NCI-H2081 treated with DMSO at 0.1 percent for 48 hours (cell line): ENCODE data around the gene FLYWCH1.
"Not testable (repeated sequence)": the region's sequence is repeated elsewhere in the genome, so short reads cannot be mapped to it uniquely, and the experiment has no call there.

Source experiments
- DNase-seq: peaks from one replicate; lab custom pipeline; 2025; lab: John Stamatoyannopoulos, UW

Gene FLYWCH1

DNA sequence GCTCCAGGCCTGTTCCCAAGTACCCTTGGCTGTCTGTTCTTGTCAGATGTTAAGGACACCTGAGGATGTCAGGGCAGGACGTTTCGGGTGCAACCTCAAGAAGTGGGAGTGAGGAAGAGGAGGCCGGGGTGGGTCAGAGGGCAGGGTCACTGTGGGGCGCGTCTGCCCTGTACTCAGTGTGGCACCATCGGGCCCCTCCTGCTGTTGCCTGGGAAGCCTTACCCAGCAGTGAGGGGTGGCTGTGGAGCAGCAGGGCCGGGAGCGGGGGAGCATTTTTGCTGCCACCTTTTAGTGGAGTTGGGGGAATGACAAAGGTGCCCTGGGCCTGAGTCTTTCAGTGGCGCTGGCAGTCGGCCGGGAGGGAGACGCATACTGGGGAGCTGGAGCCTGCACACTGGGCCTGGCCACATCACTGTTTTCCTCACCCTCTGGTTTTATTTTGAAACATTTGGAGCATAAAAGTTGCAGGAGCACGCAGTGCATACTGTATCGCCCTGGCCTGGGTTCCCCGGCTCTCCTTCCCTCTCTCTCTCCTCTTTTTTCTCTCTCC, 11.1 kb upstream of the FLYWCH1 start:
- no peak for DNase-seq

DNA sequence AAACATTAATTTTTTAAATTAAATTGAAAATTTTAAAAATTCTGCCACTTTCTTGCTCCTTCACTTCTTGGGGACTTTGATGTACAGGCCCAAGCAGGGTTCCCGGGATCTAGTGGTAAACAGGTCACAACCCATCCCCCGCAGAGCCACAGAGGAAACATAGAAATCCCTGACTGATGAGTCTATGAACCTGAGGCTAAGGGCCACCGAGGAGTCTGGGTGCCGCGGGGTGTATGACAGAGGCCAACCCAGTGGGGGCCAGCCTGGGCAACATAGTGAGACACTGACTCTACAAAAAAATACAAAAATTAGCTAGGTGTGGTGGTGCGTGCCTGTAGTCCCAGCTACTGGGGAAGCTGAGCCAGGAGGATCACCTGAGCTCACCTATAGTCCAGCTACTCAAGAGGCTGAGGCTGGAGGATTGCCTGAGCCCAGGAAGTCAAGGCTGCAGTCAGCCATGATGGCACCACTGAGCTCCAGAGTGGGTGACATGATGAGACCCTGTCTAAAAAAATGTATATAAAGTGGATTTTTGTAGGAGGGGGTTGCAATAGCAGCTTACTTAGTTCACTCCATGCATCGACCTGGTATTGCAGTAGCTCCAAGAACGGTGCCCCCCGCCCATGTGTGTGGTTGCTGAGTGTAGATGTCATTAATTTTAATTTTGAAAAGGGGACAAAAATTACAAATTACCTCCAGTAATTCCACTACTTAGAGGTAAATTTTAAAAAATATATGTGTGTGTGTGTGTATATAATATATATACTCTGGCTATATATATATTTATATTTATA, 9.2 kb upstream of the FLYWCH1 start:
- no peak for DNase-seq

DNA sequence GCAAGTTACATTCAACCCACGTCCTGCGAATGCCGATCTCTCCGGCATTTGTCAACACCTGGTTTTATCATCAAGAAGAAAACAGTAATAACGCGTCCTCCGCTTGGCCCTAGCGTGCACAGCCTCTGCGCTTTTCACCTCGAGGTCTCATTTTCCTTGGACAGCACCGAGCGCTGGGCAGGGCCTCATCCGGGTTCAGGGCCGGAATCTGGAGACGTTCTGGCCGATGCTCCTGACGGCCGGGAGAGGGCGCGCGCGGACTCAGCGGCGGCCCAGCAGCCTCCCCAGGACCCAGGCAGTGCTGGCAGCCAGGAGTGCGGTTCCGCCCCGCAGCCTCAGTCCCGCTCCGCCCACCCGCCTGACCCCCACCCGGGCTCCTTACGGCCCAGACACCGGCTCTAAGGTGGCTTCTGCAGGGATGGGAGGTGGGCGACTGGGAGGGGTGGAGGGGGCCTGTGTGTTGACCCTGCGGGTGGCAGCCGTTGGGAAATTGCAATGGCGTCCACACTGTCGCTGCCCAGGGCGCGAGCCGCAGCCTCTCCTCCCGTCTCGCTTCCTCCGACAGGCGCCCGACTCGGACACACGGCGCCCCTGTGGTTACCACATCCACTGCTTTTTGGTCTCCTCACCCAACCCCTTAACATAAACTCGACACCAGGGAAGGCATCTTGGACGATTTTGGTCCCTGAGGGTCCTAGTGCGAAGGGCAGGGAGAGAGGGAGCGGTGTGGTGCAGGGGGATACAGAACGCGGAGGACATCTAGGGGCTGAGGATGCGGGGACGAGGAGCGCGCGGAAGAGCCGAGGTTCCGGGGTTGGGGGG, 7.4 kb upstream of the FLYWCH1 start:
- peak; percentile 44 for DNase-seq

DNA sequence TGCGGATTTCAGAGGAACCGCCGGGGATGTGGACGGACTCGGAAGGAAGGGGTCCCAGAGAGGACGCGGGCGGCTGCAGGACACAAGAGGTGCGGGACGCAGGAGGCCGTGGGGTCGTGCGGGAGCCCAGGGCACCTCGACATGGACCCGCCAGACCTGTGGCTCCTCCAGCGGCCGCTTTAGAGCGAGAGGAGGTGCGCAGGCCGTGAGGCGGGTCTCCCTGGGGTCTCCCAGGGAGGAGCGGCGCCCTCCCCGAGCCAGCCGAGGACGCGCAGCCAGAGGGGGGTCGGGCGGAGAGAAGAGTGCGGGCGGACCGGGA, 6.8 kb upstream of the FLYWCH1 start:
- no peak for DNase-seq

DNA sequence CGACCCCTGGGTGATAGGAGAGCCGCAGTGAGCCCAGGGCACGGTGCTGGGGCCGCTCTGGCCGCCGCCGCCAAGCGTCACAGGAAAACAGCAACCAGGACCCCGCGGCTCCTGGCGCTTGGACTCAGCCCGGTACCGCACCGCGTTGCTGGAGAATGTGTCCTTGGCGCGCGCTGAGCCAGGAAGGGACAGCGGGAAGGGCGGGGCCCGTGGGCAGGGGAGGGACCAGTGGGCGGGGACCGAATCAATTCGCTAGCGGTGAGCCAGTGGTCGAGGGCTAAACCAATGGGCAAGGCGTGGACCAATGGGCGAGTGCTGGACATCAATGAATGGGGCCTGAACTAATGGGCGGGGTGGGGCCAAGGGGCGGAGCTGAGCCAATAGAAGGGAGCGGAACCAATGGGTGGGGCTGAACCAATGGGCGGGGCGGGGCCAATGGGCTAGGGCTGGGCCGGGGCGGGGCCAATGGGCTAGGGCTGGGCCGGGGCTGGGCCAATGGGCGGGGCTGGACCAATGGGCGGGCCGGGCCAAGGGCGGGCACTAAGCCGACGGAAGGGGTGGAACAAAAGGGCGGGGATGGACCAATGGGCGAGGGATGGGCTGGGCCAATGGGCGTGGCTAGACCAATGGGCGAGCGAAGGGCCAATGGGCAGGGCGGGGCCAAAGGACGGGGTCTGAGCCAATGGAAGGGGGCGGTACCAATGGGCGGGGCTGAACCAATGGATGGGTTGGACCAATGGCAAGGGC, 6.3 kb upstream of the FLYWCH1 start:
- peak; percentile 90 for DNase-seq

DNA sequence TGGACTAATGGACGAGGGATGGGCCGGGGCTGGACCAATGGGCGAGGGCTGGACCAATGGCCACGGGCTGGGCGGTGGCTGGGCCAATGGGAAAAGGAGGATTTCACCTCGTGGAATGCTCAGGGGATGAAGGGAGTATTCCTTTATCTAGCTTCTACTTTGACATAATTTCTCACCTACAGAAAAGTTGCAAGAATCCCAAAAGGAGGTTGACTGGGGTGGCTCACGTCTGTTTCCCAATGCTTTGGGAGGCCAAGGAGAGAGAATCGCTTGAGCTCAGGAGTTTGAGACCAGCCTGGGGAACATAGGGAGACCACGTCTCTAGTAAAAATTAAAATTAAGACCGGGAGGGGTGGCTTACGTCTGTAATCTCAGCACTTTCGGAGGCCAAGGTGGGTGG, 5.7 kb upstream of the FLYWCH1 start:
- no peak for DNase-seq

DNA sequence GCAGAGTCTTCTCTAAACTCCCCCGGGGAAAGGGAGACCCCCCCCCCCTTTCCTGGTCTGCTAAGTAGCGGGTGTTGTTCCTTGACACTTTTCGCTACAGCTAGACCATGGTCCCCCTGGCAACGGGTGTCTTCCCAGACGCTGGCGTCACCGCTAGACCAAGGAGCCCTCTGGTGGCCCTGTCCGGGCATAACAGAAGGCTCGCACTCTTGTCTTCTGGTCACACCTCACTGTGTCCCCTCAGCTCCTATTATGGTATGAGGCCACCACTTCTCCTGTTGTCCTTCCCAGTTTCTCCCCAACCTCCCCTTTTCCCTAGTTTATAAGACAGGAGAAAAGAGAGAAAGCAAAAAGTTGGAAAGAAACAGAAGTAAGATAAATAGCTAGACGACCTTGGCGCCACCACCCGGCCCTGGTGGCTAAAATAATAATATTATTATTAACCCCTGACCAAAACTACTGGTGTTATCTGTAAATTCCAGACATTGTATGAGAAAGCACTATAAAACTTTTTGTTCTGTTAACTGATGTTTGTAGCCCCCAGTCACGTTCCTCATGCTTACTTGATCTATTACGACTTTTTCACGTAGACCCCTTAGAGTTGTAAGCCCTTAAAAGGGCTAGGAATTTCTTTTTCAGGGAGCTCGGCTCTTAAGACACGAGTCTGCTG, 4.5 kb upstream of the FLYWCH1 start:
- not testable (repeated sequence) for DNase-seq

DNA sequence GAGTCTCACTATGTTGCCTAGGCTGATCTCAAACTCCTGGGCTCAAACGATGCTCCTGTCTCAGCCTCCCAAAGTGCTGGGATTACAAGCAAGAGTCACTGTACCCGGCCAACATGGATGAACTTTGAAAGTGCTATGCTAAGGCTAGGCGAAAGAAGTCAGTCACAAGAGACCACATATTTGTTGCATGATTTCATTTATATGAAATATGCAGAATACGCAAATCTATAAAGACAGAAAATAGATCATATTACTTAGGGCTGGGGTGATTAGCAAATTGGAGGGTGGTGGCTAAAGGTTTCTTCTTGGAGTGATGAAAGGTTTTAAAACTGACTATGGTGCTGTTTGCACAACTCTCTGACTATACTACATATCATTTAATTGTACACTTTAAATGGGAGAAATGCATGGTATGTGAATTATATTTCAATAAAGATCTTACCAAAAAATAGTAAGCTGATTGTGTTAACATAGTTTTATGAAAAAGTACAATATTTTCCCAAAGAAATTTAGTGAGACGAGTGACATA, 1.2 kb upstream of the FLYWCH1 start:
- no peak for DNase-seq

DNA sequence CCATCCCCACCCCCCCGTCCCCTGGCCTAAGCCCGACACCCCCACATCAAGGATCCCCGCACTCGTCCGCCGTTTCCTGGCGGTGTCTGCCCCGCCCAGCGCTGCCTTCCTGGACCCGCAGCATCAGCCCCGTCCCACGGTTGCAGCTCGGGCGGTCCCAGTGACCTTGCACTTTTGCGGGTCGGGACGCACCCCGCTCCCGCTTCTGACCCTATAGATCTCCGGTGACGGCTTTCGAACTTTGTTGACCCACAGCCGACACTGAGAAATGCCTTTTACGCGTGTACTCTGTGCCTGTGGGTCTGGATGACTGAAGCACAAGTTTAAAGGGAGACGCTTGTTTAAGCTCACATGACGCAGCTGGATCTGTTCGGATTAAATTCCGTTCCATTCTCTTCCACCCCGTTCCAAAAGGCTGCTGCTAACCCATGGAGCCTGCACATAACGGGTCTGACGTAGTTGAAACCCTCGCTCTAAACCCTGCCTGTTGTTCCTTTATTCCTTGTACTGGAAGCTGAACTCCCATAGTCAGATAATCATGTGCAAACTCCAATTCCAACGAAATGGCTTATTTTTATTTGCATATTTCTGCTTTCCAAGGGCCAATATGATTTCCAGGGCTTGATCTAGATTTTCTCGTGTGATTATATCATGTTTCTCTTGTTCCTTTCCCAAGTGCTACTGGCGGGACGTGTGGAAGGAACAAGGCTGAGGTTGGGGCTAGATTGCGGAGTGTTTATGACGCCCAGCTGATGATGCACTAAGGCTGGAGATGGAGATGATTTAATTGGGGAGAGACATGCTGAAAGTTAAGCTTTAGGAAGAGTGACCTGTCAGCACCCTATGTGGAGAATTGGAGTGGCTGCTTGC, 834 bp downstream of the FLYWCH1 start:
- no peak for DNase-seq

DNA sequence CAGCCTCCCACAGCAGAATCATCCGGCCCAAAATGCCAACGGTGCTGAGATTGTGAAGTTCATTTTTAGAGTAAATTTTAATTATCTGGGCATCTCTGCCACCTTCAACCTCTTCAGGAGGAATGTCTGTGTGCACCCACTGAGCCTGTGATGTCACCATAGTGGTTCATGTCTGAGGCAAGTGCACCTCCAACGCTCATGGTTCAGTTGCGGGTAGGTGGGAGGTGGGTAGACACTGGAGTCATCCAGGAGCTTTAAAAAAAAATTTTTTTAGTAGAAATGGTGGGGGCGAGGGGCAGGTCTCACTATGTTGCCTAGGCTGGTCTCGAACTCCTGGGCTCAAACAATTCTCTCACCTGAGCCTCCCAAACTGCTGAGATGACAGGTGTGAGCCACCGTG, 1.9 kb downstream of the FLYWCH1 start:
- DNase-seq: no peak

DNA sequence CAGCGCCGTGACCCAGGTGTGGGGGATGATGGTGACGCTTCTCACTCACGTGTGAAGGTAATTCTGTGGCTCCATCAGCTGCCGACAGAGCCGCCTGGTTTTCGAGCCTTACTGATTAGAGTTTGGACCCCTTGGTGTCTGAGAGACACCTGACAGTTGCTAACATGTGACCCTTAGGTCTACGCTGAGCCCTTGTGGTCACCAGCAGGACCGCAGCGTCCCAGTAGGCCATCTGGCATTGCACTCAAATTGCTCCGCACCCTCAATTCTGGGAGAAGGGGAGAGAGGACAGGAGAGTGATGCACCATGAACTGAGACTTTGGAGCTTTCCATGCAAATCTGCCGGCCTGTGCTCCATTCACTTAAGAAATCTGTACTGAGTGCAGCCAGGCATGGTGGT, 2.5 kb downstream of the FLYWCH1 start:
- DNase-seq: no peak

DNA sequence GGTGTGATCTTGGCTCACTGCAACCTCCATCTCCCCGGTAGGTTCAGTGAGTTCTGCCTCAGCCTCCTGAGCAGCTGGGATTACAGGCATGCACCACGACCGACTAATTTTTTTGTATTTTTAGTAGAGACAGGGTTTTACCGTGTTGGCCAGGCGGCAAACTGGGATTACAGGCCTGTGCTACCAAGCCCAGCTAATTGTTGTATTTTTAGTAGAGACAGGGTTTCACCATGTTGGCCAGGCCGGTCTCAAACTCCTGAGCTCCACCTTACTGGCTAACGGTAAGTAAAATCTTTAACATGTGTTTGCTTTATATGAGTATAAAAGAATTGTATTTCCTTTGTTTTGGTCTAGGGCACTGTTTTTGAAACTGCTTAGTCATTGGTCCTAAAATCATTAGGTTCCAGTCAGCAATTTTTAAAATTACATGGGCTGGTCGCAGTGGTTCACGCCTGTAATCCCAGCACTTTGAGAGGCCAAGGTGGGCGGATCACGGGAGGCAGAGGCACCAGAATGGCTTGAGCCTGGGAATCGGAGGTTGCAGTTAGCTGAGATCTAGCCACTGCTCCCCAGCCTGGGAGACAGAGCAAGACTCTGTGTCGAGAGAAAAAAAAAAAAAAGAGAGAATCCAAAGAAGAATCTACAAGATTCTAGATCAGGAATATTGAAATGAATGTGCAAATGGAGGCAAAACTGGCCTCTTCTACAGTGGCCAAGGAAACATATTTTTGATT, 3.6 kb downstream of the FLYWCH1 start:
- no peak for DNase-seq

DNA sequence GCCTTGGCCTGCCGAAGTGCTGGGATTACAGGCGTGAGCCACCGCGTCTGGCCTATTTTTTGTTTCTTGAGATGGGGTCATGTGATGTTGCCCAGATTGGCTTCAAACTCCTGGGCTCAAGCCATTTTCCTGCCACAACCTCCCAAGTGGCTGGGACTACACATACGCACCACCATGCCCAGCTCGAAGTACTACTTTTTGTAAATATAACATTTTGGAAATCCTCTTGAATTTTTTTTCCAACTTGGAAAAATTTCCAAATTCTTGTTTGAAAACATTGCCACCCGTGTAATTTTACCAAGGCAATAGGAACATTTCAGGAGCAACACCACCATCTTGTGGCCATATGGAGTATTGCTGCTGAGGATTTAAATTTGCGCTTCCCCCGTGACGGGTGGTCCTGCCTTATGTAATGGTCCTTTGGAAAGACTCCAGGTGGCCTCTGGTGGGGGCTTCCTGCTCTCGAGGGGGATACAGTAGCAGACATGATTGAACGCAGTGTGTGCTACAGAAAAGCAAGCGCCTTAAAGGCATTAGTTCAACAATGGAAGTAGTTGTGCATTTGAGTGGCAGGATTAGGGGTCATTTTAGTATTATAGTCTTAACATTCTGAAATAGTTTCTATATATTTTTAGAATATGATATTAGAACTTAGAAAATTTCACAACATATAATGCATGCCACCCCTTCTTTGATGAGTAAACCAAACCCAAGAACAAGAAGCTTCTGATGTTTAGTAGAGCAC, 8.0 kb downstream of the FLYWCH1 start:
- peak; percentile 13 for DNase-seq

DNA sequence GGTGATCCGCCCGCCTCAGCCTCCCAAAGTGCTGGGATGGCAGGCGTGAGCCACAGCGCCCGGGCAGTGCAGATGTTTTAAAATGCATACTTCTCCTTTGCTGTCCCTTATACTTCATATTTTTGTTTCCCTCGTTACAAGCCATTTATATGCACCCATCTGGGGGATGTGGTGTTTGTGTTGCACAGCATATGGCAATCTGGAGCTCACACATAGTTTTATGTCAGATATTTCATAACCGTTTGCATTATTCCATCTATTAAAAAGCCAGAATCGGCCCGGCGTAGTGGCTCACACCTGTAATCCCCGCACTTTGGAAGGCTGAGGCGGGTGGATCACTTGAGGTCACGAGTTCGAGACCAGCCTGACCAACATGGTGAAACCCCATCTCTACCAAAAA, 11.8 kb downstream of the FLYWCH1 start:
- DNase-seq: no peak

DNA sequence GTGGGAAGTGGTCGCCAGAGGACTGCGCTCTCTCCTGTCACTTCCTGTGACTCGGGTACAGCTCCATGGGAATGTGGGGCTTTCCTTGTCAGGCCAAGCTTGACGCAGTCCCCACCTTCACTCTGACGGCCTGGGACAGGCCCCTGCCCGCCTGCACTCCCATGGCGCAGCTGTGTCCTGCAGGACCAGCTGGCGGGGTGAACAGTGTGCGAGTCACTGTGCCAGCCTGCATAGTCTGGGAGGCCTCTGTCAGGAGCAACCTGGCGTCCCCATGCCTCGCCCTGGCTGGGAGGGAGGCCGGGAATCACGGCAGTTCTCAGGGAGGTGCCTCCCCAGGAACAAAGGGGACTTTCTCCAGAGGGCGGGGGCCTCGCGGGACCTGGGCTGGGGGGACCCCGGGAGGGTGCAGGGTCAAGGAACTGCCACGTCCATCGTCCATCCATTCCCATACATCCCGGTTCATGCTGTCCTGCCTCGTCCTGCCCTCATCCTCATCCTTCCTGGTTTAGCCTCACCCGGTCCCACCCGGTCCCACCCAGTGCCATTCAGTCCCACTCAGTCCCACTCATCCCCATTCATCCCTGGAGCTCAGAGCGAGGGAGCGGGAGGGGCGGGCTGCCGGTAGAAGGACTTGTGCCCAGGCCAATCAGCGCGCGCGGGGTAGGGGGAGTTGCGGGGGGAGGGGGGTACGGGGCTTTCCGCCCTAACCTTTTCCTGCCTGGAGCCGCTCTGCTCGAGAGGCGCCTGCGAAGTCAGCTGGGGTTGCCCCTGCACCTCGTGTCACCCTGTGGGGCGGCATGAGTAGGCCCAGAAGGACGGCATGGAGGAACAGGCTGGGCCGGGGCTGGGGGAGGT, 13.4 kb downstream of the FLYWCH1 start:
- DNase-seq: no peak

DNA sequence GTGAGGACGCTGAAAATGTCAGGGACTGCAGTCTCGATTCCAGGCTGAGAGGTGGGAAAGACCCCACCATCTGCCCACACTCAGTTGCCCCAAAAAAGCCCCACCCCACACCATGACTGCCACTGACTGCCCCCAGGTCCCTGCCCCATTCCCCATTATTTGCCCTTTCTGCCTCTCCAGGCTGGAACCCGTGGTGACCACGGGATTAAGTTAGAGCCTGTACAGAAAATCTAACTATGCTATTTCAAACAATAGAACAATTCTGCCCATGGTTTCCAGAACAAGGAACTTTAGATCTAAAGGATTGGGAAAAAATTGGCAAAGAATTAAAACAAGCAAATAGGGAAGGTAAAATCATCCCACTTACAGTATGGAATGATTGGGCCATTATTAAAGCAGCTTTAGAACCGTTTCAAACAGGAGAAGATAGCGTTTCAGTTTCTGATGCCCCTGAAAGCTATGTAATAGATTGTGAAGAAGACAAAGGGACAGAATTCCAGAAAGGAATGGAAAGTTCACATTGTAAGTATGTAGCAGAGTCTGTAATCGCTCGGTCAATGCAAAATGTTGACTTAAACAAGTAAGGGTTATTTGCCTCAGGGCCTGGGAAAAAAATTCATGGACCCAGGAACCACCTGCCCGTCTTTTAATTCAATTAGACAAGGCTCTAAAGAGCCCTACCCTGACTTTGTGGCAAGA, 14.4 kb downstream of the FLYWCH1 start:
- no peak for DNase-seq

DNA sequence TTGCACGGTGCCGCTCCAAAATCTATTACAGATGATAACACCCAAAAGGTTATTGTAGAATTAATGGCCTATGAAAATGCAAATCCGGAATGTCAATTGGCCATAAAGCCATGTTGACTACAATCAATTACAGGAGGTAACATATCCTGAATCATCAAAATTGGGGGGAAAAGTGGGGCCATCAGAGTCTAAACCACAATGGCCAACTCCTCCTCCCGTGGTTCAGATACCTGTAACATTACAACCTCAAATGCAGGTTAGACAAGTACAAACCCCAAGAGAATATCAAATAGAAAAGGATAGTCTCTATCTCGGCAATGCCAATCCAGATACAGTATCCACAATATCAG, 14.9 kb downstream of the FLYWCH1 start:
- DNase-seq: no peak
